GM19238 (cell line): ENCODE measurements around the gene MMADHC.

Source experiments
- DNase-seq: peaks from one replicate; pipeline ENCODE4 v3.0.0; 2011; ENCODE audit warnings: low spot score; ENCODE audit not compliant: insufficient read length

Gene MMADHC

DNA sequence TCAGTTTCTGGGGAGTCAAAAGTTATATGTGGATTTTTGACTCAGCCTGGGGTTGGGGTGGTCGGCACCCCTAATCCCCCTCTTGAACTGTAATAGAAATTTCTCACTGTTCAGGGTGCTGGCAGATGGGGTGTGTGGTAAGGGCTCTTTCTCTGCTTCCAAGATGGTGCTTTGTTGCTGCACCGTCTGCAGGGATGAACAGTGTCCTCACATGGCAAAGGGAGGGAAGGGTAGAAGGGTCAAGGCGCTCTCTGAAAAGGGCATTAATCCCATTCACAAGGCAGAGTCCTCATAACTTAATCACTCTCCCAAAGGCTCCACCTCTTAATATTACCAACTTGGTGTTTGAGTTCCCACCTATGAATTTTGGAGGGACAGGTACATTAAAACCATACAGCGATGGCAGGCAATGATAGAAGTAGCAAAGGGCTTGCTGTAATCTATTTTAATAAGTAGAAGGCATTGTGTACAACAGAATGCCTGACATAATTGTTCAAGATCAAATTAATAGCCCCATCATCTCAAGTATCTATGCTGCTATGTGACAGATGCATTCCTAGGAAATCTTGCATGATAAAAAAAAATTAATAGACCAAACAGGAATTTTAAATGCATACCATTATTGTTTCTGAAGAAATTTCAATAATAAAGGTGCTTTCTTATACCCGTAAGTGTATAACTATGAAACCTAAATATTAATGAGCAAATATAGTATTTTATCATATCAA, 28.1 kb downstream of the MMADHC start:
- DNase-seq = no peak

DNA sequence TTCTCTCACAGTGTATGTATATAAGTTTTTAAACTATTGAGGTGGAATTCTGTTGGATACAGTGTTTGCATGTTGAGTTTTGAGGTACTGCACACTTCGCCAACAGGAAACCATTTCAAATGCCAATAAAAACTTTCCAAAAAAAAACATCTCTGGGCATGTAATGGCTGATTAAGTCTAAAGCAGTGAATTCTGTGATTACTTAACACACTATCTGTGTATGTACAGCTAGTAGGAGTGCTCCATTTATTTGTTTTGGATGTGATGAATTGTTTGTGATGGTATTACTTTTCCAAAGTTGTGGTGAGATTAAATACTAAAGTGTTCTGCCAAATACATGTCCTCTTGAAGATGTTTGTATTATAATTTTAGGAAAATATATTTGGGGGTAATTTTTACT, 31.1 kb downstream of the MMADHC start:
- no peak for DNase-seq

DNA sequence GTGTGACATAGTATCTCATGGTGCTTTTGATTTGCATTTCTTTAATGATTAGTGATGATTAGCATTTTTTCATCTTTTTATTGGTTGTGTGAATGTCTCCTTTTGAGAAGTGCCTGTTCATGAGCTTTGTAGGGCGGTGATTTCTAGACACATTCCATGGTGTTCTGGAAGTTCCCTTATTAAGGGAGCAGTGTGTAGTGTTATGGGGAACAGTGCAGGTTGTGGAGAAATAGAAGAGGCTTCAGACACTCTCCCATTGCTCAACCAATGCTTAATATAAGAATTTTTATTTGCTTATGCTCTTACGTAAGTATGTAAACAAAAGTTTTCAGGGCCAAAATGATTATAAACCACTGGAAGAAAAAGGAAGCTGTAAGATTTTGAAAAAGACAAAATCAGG, 34.7 kb downstream of the MMADHC start:
- no peak for DNase-seq

DNA sequence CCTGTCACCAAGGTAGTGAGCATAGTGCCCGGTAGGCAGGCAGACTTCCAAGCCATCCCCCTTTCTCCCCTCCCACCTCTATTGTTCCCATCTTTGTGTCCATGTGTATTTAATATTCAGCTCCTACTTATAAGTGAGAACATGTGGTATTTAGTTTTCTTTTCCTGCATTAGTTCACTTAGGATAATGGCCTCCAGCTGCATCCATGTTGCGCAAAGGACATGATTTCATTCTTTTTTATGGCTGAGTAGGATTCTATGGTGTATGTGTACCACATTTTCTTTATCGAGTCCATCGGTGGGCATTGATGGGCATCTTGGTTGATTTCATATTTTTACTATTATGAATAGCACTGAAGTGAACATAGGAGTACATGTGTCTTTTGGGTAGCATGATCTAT, 35.3 kb downstream of the MMADHC start:
- DNase-seq = no peak

DNA sequence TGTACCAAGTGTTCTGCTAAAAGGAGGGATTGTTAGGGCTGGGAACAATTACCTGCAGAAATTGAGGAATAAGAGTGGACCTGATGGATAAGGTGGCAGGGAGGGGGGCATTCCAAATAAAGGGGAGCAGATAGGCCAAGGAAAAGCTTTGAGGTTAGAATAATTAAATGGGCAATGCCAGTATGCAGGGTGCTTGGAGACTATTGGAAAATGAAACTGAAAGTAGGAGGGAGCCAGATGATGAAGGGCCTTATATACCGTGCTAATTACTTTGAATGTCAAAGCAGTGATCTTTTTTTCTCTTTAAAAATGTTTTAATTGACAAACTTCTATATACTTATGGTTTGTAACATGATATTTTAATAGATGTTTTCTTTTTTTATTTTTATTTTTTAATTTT, 42.9 kb downstream of the MMADHC start:
- DNase-seq = no peak

DNA sequence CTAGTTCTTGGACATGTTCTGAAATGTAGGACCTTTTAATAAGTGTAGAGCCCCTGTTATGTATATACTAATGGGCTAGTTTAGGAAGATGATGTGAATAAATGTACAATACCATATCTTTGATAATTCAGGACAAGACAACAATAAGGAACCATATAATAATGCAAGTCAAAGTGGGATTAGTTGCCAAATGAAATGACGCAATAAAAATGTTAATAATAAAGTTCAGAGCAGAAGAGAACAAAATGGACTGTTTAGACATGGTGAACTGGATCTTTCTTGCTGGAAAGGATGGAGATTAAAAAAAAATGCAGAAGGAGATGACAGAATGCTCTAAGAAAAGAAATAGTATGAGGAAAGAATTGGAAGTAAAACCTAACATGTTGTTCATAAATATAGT, 43.7 kb downstream of the MMADHC start:
- no peak for DNase-seq

DNA sequence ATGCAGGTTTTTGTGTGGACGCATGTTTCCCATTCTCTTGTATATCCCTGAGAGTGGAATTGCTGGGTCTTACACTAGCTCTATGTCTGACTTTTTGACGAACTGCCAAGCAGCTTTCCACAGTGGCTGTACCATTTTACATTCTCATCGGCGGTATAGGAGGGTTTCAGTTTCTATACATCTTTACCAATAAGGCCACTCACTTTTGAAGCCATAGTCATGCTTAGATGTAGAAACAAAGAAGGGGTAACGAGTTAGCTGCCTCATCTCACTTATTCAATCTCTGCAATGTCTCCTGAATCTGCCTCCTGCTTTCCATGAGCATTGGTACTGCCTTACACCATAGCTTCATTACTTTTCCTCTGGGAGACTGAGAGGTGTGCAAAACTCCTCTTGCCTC, 47.4 kb downstream of the MMADHC start:
- DNase-seq = no peak

DNA sequence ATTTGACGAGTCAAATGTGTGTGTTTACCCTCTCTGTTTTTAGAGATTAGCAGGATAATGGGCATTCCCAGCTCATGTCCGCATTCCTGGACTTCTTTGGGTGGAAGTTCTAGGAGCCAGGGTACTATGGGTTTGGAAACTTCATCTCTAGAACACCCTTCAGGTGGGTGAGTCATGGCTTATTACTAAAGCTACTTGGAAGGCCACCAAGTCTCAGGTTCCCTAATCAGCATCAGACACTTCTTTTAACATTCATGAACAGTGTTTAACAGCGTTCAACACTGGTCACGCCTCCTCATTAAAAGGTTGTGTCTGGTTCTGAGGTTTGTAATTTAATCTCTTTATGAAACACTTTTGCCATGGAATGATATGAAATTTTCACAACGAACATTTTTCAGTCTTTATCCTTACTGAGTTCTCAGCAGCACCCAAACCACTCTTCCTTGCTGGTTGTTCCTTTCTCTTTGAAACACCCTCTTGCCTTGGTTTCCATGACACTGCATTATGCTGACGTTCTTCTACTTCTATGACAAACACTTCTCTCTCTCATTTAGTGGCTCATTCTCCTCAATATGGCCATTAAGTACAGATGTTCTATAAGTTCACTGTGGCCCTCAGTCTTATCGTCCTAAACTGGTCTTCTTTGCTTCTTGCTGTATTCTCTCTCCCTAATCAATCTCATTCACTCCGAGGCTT, 49.3 kb downstream of the MMADHC start:
- no peak for DNase-seq

DNA sequence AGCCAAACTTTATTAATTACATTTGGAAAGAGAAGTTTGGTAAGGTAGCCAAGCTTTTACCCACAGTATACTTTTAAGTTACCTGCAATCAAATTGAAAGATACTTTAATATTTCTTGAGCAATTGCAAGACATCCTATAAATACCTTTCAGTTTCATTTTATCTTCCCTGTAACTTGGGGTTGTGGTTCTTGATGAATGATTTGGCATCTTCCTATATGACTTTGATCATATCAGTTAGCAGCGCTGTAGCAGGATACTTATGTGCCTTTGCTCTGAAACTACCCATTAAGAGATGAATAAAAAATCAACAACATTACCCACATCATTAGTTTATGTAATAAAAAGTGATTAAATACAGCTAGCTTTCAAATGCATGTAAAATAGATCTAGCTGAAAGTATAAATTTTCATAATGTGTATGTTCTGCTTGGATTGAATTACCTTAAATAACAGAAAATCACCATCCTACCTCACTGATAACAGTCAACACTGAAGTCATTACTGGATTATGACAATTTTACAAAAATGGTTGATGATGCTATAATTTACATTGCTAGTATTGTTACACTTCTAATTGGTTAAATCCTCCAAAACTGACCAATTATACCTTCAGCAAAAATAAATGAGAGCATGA, 50.4 kb downstream of the MMADHC start:
- no peak for DNase-seq

DNA sequence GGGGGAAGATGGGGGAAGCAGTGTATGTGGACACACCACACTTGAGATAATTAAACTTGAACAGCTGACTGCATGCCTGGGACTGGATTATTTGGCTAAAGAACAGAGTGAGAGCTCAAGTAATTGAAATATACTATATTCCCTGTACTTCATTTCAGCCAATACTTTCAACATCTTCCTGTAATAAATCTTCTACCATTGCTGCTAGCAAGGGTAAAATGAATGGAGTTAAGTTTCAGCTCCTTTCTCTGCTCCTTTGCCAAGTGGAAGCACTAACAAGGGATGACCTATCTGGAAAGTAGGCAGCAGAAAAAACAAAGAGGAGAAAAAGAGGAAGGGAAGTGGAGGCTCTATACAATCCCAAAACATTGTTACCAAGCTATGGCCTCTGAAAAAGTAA, 50.9 kb downstream of the MMADHC start:
- DNase-seq = no peak

DNA sequence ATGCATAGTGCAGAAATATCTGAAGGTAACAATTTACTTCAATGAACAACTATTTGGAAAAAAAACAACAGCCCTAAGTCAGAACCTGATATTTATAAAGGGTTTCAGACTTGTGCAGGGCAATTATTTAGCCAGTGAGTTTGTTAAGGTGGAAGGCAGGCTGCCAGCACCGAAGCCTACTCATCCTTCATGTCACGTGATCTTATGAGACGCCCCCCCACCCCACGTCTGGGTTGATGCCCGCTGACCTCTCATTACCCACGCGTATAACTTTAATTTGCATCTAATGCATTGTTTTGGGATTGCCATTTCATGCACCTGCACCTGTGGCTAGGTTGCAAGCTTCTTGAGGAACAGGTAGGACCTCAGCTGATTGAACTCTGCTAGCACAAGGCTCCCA, 52.9 kb downstream of the MMADHC start:
- DNase-seq = no peak

DNA sequence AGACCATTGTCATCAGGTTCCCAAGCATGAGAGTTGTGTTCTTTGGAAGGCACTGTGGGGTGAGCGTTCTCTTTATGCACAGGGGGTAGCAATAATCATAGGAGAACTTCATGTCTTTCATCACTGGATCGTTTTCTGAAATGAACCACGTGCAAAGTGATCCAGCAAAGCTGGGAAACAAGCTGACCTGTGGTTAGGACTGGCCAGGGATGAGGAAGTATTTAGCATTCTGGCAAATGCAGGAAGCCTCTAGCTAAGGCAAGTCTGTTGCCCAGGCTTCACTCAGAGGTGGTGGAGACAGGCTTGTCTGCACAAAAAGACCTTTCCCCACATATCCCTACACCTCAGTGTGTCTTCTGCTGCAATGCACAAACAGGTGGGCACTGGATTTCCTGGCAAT, 58.6 kb downstream of the MMADHC start:
- no peak for DNase-seq

DNA sequence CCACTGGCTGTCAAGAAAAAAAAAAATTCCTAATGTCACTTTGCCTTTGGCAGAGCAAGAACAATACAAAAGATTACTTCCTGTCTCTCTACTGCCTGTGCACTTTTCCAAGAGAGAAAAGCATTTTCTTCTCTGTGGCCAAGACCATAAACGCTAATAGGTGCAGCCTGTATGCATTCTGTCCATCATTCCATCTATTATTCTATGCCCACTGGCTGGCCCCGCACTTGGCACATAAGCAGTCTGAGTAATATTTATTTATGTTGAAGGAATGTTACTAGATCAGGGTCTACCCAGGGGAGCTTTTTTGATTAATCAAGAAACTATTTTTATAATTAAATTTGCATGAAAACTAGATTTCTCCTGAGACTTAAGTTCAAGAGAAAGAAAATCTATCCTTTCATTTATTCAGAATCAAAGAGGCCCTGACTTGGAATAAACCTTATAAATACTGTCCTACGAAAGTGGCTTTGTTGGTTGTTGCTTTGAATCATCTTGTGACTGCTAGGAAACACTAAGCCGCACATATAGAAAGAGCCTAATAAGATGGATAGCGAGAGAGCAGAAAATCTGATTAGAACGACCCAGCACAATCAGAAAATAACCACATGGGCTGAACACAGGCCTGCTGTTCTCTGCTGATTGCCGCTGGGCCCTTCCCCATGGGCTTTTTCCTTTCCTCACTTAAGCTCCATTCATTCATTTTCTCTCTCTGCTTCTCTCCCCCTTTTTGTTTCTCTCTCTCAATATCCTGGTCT, 59.4 kb downstream of the MMADHC start:
- DNase-seq = no peak

DNA sequence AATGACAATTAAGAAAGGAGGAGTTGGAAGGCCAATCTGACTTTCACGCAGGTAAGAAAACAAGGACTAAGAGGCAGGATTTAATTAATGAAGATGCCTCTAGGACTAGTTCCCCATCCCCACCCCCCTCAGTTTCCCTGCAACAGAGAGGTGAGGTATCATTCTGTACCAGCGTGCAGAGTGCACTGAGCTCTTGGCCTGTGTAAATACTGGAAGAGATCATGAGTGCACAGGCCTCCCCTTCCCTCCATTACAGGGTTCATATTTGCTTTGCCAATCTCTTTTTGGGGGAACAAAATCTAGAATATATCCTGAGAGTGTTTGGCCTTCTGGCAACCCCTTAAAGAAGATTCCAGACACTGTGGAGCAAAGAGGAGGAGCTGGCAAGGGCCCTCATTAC, 60.9 kb downstream of the MMADHC start:
- no peak for DNase-seq

DNA sequence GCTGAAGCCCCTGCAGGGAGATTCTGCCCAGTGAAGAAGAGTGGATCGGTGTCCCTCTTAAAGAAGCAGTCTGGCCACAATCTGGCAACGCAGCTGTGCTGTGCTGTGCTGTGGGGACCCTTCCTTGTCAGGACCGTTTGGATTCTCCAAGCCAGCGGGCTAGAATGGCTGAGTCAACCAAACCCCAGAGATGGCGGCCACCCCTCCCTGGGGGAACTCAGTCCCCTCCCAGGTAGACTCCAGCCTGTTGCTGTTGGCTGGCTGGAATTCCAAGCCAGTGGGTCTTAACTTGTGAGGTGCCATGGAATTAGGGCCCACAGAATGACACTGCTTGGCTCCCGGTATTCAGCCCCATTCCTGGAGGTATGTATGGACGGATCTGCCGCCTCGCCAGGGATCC, 62.3 kb downstream of the MMADHC start:
- DNase-seq = no peak
